Activated T-cell treated with anti-CD3 and anti-CD28 coated beads, Interleukin-2, amount 50 U/mL, for 48 hours (primary cell): ENCODE data around the gene ELAVL1.

Source experiments
- DNase-seq, 2 experiments: peaks; one replicate each; pipeline ENCODE4 v3.0.0-alpha.2; 2020

Gene ELAVL1

DNA sequence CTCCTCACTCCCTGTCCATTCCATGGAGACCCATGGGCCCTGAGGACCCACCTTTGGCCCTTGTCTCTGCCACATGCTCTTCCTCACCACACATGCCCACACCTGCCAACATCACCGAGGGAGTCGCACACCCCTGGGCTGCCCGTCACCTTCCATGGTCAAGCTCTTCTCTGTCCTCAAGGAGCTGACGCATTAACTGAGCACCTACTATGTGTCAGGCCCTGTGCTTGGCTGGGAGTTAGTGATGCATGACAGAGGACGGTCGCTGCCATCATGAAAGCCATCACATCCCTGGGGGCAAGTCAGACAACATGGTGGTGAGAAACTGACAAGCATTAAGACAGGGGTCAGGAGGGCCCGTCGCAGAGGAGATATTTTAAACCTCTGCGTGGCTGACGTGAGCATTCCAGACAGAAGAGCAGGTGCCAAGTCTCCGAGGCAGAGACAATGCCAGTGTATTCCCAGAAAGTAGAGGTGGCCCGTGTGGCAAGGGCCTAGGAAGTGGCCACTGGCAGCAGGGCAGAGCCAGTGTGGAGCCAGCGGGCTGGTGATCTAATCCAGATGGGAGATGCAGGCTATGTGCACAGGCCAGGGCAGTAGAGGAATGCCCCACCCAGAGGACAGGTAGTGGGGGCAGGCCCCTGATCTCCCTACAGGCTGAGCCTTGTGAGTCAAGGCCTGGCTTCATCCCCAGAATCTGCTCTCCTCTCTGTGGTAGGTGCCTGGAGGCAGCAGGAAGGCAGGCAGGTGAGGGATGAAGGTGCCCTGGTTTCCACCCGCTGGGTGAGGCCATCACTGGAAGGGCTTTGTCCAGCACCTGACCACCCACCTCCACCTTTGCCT, 21.2 kb downstream of the ELAVL1 start:
- no peak for DNase-seq

DNA sequence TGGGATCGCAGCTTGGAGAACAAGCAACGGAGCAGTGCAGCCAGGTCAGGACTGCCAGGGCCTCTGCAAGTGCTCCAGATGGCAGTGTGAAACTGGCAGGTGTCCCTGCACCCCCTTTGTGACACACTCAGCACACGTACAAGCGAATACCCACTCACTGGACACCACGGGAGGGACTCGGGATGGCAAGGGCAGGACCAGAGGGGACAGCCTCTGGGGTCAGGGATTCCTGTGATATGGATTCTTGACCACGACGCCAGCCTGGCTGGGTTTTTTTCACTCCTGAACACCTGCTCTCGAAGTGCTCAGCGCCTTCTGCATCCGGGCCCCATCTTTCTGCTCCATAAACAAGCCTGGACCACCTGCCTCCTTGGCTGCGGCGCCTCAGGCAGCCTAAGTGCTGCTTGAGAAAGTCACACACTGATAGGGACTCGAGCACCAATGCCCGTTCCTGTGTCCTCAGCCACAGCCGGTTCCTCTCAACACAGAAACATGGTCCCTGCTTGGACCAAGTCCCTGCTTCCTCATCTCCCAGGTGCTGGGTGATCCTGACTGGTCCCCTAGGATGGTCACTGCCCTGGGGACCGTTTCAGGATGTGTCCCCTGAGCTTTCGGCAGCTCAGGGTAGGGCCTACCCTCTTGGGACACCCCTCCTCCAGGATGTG, 22.0 kb downstream of the ELAVL1 start:
- DNase-seq = no peak

DNA sequence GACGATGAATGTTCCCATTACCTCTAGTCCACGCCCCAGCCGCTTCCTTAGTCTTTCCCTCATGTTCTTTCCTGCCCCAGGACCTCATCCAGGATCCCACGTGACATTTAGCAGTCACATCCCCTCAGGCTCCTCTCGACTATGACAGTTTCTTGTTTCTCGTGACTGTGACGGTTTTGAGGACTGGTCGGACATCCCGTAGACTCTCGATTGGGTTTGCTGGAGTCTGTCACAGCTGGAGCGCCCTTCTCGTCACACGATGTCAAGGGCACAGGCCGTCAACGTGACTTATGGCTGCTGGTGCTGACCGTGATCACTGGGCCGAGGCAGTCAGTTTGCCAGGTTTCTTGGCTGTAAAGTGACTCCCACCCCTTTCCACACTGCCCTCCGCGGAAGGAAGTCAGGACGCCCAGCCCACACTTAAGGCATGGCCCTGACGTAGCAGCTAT, 22.8 kb downstream of the ELAVL1 start:
- DNase-seq = no peak

DNA sequence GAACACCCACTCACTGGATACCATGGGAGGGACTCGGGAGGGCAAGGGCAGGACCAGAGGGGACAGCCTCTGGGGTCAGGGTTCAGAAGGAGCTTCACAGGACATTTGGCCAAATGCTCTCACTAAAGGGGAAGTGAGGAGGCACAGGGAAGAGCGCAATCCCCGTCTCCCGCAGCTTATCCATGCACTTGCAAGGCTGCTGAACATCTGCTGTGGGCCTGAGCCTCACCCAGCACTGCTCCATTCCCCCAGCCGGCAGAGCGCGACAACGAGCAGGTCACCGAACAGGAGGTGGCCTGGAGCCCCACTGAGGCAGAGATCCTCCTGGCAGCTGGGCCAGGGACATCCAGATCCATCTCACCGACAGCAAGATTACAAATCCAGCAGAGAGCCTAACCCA, 23.3 kb downstream of the ELAVL1 start:
- DNase-seq = no peak

- DNase-seq = no peak
Observed at GRCh38 chr19:7981661-7982060, 23.8 kb downstream of the ELAVL1 start.

DNA sequence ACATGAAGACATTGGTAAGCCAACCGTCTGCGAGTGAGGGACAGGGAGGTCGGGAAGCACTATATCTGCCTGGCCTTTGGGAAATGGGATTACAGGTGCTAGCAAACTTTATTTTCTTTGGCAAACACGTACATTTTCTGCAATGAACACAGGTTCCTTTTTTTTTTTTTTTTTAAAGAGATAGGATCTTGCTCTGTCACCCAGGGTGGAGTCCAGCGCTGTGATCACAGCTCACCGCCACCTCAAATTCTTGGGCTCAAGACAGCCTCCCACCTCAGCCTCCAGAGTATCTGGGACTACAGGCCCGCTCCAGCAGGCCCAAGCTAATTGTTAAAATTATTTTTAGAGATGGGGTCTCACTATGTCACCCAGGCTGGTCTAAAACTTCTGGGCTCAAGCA, 24.2 kb downstream of the ELAVL1 start:
- no peak for DNase-seq

GRCh38 chr19:7980635-7981121, 24.8 kb downstream of the ELAVL1 start:
- DNase-seq = no peak

DNA sequence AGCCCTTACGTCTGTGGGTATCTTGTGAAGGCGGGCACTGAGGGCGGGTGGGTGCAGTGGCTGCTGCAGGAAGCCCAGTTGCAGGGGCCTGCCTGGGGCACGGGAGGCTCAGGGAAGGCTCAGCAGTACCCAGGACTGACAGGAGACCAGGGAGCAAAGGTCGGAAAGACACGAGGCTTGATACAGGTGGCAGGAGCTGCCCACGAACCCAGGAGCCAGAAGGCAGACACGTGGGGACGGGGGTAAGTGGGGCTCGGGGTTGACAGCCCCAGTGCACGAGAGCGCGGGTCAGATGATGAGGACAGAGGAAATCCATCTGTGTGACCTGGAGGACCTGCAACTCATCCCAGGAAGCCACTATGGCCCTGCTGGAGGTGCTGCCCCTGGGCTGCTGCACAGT, 25.3 kb downstream of the ELAVL1 start:
- no peak for DNase-seq

DNA sequence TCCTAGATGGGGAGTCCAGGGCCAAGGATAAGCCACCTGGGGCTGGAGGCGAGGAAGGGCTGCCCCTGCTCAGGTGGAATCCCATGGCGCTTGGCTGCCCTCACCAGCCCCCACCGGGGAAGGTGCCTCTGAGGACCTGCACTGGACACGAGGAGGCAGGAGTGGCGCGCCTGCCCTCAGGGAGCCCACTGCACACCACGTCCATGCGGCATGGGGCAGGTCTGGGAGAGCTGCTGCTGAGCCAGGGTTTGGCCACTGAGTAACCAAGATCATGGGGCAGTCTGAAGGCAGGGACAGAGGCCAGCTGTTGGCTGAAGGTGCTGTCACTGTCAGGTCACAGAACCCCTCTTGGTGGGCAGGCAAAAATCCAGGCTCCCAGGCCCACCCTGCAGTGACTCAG, 25.9 kb downstream of the ELAVL1 start:
- DNase-seq = no peak

DNA sequence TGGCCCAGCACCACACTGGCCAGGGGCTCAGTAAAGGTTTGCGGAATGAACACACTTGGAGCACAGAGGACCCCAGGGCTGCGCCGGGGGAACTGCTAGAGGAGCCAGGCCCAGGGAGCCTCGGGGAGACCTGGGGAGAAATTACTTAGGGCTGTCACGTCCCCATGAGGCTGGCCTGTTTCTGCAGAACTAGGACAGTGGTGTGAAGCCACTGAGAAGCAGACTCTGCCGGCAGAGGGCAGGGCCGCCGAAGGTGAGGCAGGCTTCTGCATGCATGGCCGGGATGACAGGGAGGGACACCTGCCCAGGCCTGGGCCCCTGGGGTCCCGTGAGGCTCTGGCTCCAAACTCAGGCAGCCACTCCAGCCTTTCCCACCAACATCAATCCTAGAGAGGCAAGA, 26.4 kb downstream of the ELAVL1 start:
- no peak for DNase-seq

DNA sequence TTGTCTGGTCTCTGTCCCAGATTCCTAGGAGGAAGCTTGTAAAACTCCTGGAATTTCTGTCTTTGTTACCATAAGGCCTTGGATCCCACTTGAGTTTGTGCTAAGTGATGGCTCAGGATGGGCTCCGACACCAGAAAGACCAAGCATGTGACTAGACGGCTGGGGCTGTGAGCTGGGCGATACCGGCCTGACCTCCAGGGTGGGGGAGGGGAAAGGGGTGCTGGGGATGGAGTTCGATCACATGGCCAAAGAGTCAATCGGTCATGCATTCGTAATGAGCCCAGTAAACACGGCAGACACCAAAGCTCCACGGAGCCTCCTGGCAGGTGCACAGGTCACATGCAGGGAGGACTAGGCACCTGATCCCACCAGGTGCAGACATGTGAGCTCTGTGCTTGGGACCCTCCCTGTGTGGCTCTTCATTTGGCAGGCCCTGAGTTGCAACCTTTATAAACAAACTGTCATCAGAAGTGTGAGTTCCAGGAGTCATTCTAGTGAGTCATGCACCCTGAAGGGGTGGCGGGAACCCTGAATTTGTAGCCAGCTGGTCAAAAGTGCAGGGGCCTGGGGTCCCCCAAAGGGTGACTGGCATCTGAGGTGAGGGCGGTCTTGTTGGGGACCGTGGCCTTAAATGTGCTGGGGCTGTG, 27.1 kb downstream of the ELAVL1 start:
- no peak for DNase-seq

- no peak for DNase-seq
Observed at GRCh38 chr19:7977723-7978040, 27.8 kb downstream of the ELAVL1 start.

DNA sequence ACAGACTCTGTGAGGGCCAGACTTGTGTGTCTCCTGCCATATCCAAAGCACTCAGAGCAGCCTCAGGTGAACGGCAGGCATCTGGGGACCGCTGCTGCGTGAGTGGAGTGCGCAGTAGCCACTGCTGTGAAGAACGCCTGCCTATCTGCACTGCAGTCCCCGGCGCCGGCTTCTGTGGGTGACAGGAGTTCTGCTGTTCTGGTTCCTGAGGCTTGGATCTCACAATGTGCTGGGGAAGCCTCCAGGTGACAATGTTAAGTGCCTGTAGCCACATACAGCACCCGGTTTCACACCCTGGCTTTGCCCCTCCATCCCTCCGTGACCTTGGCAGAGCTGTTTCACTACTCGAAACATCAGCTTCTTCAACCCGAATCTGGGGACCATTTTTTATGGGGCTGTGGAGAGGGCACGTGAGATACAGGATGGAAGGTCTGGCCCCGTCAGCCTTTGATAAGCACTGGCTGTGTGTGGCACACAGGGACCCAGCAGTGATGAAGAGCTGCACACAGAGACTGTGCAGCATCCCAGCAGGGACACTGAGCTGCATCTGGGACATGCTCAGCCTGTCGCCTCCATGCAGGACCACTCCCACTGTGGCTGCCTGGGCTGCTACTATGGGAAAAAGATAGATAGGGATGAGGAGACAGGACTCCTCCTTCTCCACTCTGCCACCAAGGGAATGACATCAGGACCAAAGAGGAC, 28.3 kb downstream of the ELAVL1 start:
- DNase-seq = no peak

DNA sequence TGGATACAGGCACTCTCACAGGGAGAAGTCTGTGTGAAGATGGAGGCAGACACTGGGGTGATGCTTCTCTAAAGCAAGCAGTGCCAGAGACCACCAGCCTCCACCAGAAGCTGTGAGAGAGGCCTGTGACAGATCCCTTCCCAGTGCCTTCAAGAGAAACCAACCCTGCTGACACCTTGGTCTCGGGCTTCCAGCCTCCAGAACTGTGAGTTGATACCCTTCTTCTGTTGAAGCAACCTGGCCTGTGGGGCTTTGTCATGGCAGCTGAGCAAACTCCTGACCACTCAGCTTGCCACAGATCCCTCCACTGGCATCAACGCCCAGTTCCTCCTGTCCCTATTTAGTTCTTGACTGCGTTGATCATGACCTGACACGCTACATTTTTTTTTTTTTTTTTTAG, 29.0 kb downstream of the ELAVL1 start:
- DNase-seq = no peak

DNA sequence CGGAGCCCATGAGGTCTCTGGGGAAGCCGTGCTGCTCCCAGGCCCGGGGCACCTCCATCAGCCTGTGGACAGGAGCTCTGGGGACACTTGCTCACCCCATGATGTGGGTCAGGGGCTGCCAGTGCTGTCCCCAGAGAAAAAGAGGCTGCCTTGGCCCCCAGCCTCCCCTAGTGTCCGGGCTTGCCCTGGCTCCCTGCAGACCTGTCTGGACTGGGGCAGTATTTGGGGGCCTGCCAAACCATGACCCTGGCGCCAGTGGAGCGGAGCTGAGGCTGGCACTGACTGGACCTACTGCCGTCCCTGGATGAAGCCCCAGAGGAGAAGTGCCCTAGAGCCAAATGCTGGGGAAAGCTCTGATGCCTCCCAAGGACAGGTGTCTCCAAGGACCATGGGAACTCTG, 30.4 kb downstream of the ELAVL1 start:
- DNase-seq = no peak

GRCh38 chr19:7973883-7974282, 31.6 kb downstream of the ELAVL1 start:
- DNase-seq = no peak

GRCh38 chr19:7971553-7972520, 33.6 kb downstream of the ELAVL1 start:
- no peak for DNase-seq

GRCh38 chr19:7970716-7971448, 34.6 kb downstream of the ELAVL1 start:
- peak; percentile 41 to 50 for DNase-seq

GRCh38 chr19:7969555-7969939, 35.9 kb downstream of the ELAVL1 start:
- no peak for DNase-seq

- no peak for DNase-seq
Observed at GRCh38 chr19:7968796-7969554, 36.5 kb downstream of the ELAVL1 start.
